ENCODE measurements around the gene SELENOH.
"Not testable (repeated sequence)": the region's sequence is repeated elsewhere in the genome, so short reads cannot be mapped to it uniquely, and the experiment has no call there.

The SELENOH gene, protein sequence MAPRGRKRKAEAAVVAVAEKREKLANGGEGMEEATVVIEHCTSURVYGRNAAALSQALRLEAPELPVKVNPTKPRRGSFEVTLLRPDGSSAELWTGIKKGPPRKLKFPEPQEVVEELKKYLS

GRCh38 chr11:57741132-57742086 is at the start of gene SELENOH:
SELENOH (plus strand) TSS chr11:57741491; CDS start chr11:57741596, 105 bp downstream.
- DNase-seq (ENCODE audit: low read depth in 2 of 2), result peak; percentile 89 to 94

- DNase-seq (ENCODE audit: low read depth in 2 of 2), result no peak
Measured at GRCh38 chr11:57698843-57699365, 42.4 kb upstream of the SELENOH start.

DNA sequence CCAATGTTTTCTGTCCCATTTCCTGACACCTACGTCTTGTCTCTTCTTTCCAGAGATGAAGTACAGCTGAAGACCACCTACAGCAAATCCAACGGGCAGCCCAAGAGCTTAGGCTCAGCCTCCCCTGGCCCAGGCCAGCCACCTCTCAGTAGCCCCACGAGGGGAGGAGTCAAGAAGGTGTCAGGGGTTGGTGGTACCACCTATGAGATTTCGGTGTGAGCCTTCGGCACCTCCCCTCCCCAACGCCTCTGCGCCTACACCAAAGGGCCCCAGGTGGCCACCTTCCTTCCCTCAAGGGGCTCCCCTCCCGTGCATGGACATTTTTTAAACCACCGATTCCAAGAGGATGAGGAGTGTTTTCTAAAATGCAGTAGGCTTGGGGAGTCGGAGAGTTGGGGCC is 41.5 kb upstream of the SELENOH start:
- DNase-seq (ENCODE audit: low read depth in 2 of 2), result no peak

GRCh38 chr11:57700425-57700824 is 40.9 kb upstream of the SELENOH start:
- no peak for DNase-seq (ENCODE audit: low read depth in 2 of 2)

GRCh38 chr11:57703341-57703740 is 38.0 kb upstream of the SELENOH start:
- DNase-seq (ENCODE audit: low read depth in 2 of 2), result no peak

- DNase-seq (ENCODE audit: low read depth in 2 of 2), result no peak
Measured at GRCh38 chr11:57704932-57705331, 36.4 kb upstream of the SELENOH start.

DNA sequence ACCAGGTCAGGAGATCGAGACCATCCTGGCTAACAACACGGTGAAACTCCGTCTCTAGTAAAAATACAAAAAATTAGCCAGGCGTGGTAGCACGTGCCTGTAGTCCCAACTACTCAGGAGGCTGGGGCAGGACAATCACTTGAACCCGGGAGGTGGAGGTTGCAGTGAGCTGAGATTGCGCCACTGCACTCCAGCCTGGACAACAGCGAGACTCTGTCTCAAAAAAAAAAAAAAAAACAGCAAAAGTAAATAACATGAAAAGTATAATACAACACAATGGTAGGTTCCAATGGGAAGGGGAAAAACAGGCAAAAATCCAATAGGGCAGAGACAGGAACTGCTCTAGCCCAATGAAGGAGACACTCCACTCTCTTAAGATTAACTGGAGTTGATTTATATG is 35.9 kb upstream of the SELENOH start:
- not testable (repeated sequence) for DNase-seq (ENCODE audit: low read depth in 2 of 2)

- DNase-seq (ENCODE audit: low read depth in 2 of 2), result no peak
Measured at GRCh38 chr11:57709802-57710367, 31.4 kb upstream of the SELENOH start.

GRCh38 chr11:57711414-57712255 is 29.7 kb upstream of the SELENOH start, which contains the start of gene MED19:
MED19 (minus strand) TSS chr11:57712215; CDS start chr11:57712179, 36 bp downstream.
- peak; percentile 51 to 60 for DNase-seq (ENCODE audit: low read depth in 2 of 2)

GRCh38 chr11:57712256-57713150 is 28.8 kb upstream of the SELENOH start, which contains the start of gene TMX2:
TMX2 (plus strand) TSS chr11:57712593; CDS start chr11:57712619, 26 bp downstream.
- peak; percentile 80 to 85 for DNase-seq (ENCODE audit: low read depth in 2 of 2)

DNA sequence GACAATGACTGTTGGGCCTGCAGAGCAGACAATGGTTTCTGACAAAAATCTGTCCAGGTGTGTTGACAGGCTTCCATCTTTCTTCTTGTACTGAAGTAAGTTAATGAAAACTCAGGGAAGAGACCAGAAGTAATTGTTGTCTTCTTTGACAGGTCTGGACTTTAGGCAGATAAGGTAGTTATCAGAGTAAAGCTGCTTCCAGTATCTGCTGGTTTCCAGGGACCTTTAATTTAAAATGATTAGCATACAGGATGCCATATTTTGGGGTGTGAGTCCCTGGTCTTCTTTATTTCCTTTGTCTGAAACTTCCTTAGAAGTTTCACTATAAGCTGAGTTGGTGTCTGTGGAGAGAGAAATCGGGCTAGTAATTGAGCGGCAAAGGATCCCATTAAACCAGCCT is 27.5 kb upstream of the SELENOH start:
- DNase-seq (ENCODE audit: low read depth in 2 of 2), result no peak

- not testable (repeated sequence) for DNase-seq (ENCODE audit: low read depth in 2 of 2)
Measured at GRCh38 chr11:57716726-57717125, 24.6 kb upstream of the SELENOH start.

- no peak for DNase-seq (ENCODE audit: low read depth in 2 of 2)
Measured at GRCh38 chr11:57727185-57727584, 14.1 kb upstream of the SELENOH start.

GRCh38 chr11:57728829-57729228 is 12.5 kb upstream of the SELENOH start:
- no peak for DNase-seq (ENCODE audit: low read depth in 2 of 2)

DNA sequence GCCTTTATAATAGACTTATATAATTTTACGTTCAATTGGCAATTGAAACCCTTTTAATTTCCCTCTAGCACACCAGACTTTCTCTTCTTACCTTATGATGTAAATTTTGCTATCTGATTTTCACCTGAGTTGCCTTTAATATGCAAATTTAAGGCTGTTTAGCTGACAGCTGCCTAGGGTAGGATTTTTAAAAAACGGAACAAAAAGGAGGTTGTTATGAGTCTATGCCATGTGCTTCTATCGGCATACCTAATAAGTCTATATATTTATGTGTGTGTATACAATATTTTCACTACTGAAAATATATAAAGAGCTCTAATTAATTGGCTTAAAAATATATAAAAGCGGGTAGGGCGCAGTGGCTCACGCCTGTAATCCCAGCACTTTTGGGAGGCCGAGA is 11.8 kb upstream of the SELENOH start:
- no peak for DNase-seq (ENCODE audit: low read depth in 2 of 2)

DNA sequence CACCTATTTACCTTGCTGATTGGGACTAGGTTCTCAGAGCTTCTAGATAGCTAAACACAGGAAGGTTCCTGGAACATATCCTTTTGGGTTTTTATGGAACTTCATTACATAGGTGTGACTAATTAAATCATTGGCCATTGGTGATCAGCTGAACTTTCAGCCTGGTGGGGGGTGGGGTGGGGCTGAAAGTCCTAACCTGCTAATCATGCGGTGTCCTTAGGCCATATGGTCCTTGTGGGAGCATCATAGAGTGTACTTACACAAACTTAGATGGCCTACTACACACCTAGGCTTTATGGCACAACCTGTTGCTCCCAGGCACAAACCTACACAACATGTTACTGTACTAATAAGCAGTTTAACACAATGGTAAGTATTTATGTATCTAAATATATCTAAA is 8.6 kb upstream of the SELENOH start:
- no peak for DNase-seq (ENCODE audit: low read depth in 2 of 2)

GRCh38 chr11:57735619-57736298 is 5.5 kb upstream of the SELENOH start:
- no peak for DNase-seq (ENCODE audit: low read depth in 2 of 2)

GRCh38 chr11:57742087-57742452 is 779 bp downstream of the SELENOH start:
- DNase-seq (ENCODE audit: low read depth in 2 of 2), result no peak

- DNase-seq (ENCODE audit: low read depth in 2 of 2), result no peak
Measured at GRCh38 chr11:57744357-57744756, 3.1 kb downstream of the SELENOH start.

GRCh38 chr11:57745206-57745605 is 3.9 kb downstream of the SELENOH start:
- no peak for DNase-seq (ENCODE audit: low read depth in 2 of 2)
